GM13976 (cell line): Measurements from ENCODE around the gene CCDC170.
A peak's percentile ranks its signal among the peaks of the same experiment; 100 is the strongest.

ENCODE experiments used
- DNase-seq: peaks from one replicate; pipeline ENCODE4 v3.0.0; 2012; ENCODE audit warnings: low spot score
- in situ Hi-C: fragments of 300-500 bp; cut with MboI; formaldehyde crosslinking; loops from one replicate; pipeline ENCODE4 v1.12.0; 2022; ENCODE audit warnings: low sequenced_read_pairs, mixed read lengths, inconsistent platforms; ENCODE audit not compliant: unreplicated experiment
- TF ChIP-seq, protein P1 (sequence below): IDR thresholded peaks from 2 replicates; pipeline ENCODE4 v1.5.1; 2012; ENCODE audit warnings: borderline replicate concordance, mild to moderate bottlenecking; ENCODE audit not compliant: insufficient read depth; ENCODE audit errors: extremely low read depth, missing control alignments, control extremely low read depth

The CCDC170 gene

DNA sequence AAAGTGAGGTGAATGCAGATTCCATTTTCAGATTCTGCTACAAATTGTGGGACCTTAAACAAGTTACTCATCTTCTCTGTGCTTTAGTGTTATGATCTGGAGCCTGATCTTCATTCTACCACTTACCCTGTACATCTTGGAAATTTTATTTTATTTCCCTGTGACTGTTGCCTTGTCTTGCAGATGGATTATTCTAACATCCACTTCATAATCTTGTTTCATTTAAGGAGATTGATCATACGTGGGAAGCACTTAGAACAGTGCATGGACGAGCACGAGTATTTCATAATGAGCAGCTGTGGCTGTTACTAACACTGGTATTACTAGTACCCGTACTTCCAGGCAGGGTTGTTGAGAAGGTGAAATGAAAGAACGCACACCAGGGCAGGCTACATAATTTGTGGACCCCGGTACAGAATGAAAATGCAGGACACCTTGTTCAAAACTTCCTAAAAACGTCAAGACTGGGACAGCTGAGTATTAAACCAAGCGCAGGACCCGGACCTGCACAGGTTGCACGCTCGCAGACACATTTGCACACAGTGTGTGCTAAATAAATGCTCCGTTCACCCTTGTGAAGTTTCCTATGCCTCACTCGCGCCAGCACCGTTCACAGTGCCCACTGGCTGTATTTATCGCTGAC, 535 bp upstream of the CCDC170 start:
- DNase-seq, result no peak
- TF ChIP-seq, protein P1, sequence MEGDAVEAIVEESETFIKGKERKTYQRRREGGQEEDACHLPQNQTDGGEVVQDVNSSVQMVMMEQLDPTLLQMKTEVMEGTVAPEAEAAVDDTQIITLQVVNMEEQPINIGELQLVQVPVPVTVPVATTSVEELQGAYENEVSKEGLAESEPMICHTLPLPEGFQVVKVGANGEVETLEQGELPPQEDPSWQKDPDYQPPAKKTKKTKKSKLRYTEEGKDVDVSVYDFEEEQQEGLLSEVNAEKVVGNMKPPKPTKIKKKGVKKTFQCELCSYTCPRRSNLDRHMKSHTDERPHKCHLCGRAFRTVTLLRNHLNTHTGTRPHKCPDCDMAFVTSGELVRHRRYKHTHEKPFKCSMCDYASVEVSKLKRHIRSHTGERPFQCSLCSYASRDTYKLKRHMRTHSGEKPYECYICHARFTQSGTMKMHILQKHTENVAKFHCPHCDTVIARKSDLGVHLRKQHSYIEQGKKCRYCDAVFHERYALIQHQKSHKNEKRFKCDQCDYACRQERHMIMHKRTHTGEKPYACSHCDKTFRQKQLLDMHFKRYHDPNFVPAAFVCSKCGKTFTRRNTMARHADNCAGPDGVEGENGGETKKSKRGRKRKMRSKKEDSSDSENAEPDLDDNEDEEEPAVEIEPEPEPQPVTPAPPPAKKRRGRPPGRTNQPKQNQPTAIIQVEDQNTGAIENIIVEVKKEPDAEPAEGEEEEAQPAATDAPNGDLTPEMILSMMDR, result no peak
- in situ Hi-C loops, result no loop called here

DNA sequence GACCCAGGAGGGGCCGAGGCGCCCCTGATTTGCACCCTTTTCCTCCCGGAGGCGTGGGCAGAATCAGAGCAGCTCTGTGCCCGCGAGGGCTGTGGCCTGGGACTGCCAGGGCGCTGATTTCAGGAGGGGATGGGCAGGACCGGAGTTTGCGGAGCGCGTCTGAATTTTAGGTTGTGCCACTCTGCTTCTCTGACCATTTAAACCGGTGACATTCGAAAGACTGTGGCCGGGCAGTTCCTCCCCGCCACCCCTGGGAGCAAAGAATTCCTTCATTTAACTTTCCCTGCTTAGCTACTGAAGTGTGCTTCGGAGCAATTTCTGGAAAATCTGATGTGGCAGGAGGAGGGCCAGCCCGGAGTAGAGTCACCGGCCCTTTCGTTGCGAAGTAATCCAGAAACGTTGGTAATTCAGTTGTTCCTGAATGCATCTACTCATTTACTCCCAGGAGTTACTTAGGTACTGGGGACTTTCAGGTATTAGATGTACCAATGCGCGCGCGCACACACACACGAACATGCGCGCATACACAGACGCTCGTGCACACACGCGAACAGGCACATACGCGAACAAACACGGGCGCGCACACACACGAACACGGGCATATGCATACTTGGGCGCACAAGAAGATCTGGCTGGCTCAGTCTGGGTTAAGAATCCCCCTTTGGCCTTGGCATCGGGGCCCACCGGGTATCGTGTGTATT, 568 bp downstream of the CCDC170 start:
- TF ChIP-seq, protein P1, result no peak

DNA sequence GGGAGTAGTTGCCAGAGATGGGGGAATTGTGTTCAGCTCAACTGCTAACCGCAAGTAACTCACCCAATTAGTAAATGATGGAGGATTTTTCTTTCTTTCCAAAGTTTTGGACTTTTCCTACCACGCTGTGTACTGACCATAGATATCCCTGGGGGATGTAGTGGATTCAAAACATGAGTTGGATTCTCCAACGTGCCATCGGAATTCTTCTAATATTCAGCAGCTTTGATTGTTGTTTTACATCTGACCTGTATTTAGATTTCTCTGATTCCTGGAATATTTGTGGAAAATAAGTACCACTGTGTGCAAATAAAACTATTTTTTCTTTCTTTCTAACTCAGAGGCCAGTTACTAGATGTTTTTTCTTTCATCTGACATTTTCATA, 1.1 kb downstream of the CCDC170 start:
- DNase-seq, result no peak
- TF ChIP-seq, protein P1, result no peak
- in situ Hi-C loops, result no loop called here

More for the DNA sequence above, 568 bp downstream of the CCDC170 start:
- peak; percentile 36 for DNase-seq
- in situ Hi-C loops, result no loop called here

DNA sequence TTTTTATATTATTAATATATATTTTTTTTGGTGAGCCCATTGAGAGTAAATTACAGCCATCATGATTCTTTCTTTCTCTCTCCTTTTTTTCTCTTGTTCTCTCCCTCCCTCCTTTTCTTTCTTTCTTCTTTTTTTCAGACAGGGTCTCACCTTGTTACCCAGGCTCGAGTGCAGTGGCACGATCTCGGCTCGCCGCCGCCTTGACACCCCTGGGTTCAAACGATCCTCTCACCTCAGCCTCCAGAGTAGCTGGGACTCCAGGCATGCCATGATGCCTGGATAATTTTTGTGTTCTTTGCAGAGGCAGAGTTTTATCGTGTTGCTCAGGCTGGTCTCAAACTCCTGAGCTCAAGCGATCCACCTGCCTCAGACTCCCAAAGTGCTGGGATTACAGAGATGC, 1.6 kb downstream of the CCDC170 start:
- TF ChIP-seq, protein P1, result no peak
- DNase-seq, result no peak
- in situ Hi-C loops, result no loop called here

DNA sequence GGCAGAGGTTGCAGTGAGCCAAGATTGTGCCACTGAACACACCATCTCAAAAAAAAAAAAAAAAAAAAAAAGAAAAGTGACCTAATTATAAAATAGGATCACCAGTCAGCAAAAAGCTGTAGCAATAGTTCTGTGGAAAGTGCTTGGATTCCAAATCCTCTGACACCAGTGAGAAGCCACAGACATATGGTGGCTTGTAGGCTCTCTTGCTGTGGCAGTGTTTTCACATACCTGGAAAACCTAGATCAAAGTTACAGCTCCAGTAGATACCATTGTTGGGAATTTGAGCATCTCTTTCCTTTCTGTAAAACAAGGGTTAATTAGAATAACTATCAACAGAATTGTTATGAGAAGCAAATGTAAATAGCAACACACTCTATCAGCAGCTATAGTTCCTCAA, 4.1 kb downstream of the CCDC170 start:
- TF ChIP-seq, protein P1, result no peak

DNA sequence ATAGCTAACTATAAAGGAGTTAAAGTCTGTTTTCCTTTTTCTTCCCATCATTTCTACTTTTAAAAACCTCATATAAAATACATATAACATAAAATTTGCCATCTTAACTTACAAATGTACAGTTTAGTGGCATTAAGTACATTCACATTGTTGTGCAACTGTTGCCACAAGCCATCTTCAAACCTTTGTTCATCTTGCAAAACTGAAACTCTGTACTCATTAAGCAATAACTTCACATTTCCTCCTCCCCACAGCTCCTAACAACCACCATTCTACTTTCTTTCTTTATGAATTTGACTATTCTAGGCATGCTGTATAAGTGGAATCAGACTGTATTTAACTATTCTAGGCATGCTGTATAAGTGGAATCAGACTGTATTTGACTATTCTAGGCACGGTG, 4.5 kb downstream of the CCDC170 start:
- in situ Hi-C loops, result no loop called here
- TF ChIP-seq, protein P1, result no peak
- no peak for DNase-seq

More for the DNA sequence above, 4.1 kb downstream of the CCDC170 start:
- no peak for DNase-seq
- in situ Hi-C loops, result no loop called here
